ENCODE results near the gene PALLD.

The PALLD gene

GRCh38 chr4:168553714-168554370 lies 57.0 kb downstream of the PALLD start:
- H3K4me3 ChIP-seq (ENCODE audit: low read length in 2 of 2), result no peak overlapping the region

DNA sequence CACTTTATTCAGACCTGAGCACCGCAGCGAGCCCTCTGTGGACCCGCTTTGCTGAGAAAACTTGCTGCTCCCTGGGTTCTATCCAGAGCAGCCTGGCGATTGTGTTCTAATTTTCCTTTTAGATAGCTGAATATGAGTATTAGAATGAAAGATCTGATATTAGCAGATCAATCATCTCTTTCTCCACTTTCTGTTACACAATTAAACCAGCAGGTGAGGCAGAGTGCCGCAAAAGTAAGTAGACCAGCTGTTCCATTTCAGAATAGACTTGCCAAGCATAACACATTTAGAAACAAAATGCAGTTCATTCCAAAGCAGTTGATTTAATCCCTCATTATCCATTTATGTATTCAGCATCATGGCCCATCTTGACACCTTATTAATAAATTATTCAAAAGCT lies 58.6 kb downstream of the PALLD start:
- no peak overlapping the region for H2BK15ac ChIP-seq (ENCODE audit: low read length)
- H3K9ac ChIP-seq (ENCODE audit: low read depth, low read length, poor library complexity), result no peak overlapping the region
- no peak overlapping the region for H3K18ac ChIP-seq (ENCODE audit: low read length)
- no peak for DNase-seq (ENCODE audit: low spot score)
- no peak overlapping the region for H2BK5ac ChIP-seq (ENCODE audit: low read length)
- H3K4ac ChIP-seq (ENCODE audit: low read length), result no peak overlapping the region
- no peaks in the 10 kb centered on the region for H3K79me1 ChIP-seq (ENCODE audit: low read depth, low read length)
- no peak overlapping the region for H3K23ac ChIP-seq (ENCODE audit: low read depth, low read length, poor library complexity)
- H4K8ac ChIP-seq (ENCODE audit: low read depth, low read length), result no peak overlapping the region
- no peak overlapping the region for H3K14ac ChIP-seq (ENCODE audit: low read length)
- H2AK5ac ChIP-seq (ENCODE audit: low read depth, low read length), result no peak overlapping the region
- H3K36me3 ChIP-seq (replicated peaks in 1 of 2; ENCODE audit: control insufficient read depth in 2 of 2, insufficient read depth in 2 of 2, low read length in 2 of 2), result no peaks in the 10 kb centered on the region
- no peak overlapping the region for H2BK12ac ChIP-seq (ENCODE audit: low read length)
- no peak overlapping the region for H4K91ac ChIP-seq (ENCODE audit: low read depth, low read length, poor library complexity)
- H3K4me2 ChIP-seq (ENCODE audit: insufficient read depth, low read length, poor library complexity, severe bottlenecking), result no peak overlapping the region
- WGBS, 2 donors (ENCODE audit: extremely low coverage in 2 of 2, insufficient read length in 2 of 2, insufficient replicate concordance in 1 of 2), result no CpG with 5 or more reads among the region's 5 CpGs
- H3K27me3 ChIP-seq (ENCODE audit: control insufficient read depth in 3 of 3, insufficient read depth in 3 of 3, low read depth in 1 of 3, low read length in 3 of 3), result no peaks in the 10 kb centered on the region
- no peaks in the 10 kb centered on the region for H3K9me3 ChIP-seq (replicated peaks in 1 of 2; ENCODE audit: control insufficient read depth in 2 of 2, insufficient read depth in 1 of 2, low read depth in 1 of 2, low read length in 2 of 2)
- peaks cover 0 to 9% of the 10 kb centered on the region in 2 donors for H3K4me1 ChIP-seq (ENCODE audit: control insufficient read depth in 2 of 2, insufficient read depth in 1 of 2, low read depth in 1 of 2, low read length in 2 of 2)
- no peak overlapping the region for H3K4me3 ChIP-seq (ENCODE audit: low read length in 2 of 2)
- no peak overlapping the region for H2AFZ ChIP-seq (ENCODE audit: low read length)
- H3K27ac ChIP-seq (replicated peaks; ENCODE audit: low read length), result no peak overlapping the region
- H2BK120ac ChIP-seq (ENCODE audit: low read depth, low read length), result no peak overlapping the region

More at GRCh38 chr4:168553714-168554370, 57.0 kb downstream of the PALLD start:
- no peak overlapping the region for H2BK12ac ChIP-seq (ENCODE audit: low read length)
- no peak for DNase-seq (ENCODE audit: low spot score)
- H2BK5ac ChIP-seq (ENCODE audit: low read length), result no peak overlapping the region
- no peak overlapping the region for H3K23ac ChIP-seq (ENCODE audit: low read depth, low read length, poor library complexity)
- H3K14ac ChIP-seq (ENCODE audit: low read length), result no peak overlapping the region
- no peak overlapping the region for H4K8ac ChIP-seq (ENCODE audit: low read depth, low read length)
- H3K79me1 ChIP-seq (ENCODE audit: low read depth, low read length), result no peaks in the 10 kb centered on the region
- no peak overlapping the region for H2BK120ac ChIP-seq (ENCODE audit: low read depth, low read length)
- WGBS, 2 donors (ENCODE audit: extremely low coverage in 2 of 2, insufficient read length in 2 of 2, insufficient replicate concordance in 1 of 2), result no CpG with 5 or more reads among the region's 8 CpGs
- H3K9me3 ChIP-seq (replicated peaks in 1 of 2; ENCODE audit: control insufficient read depth in 2 of 2, insufficient read depth in 1 of 2, low read depth in 1 of 2, low read length in 2 of 2), result no peaks in the 10 kb centered on the region
- H3K18ac ChIP-seq (ENCODE audit: low read length), result no peak overlapping the region
- peaks cover 0 to 9% of the 10 kb centered on the region in 2 donors for H3K4me1 ChIP-seq (ENCODE audit: control insufficient read depth in 2 of 2, insufficient read depth in 1 of 2, low read depth in 1 of 2, low read length in 2 of 2)
- no peak overlapping the region for H2AFZ ChIP-seq (ENCODE audit: low read length)
- H2AK5ac ChIP-seq (ENCODE audit: low read depth, low read length), result no peak overlapping the region
- H3K27me3 ChIP-seq (ENCODE audit: control insufficient read depth in 3 of 3, insufficient read depth in 3 of 3, low read depth in 1 of 3, low read length in 3 of 3), result no peaks in the 10 kb centered on the region
- no peak overlapping the region for H3K4ac ChIP-seq (ENCODE audit: low read length)
- no peak overlapping the region for H3K27ac ChIP-seq (replicated peaks; ENCODE audit: low read length)
- no peak overlapping the region for H3K9ac ChIP-seq (ENCODE audit: low read depth, low read length, poor library complexity)
- H4K91ac ChIP-seq (ENCODE audit: low read depth, low read length, poor library complexity), result no peak overlapping the region
- H2BK15ac ChIP-seq (ENCODE audit: low read length), result no peak overlapping the region
- no peak overlapping the region for H3K4me2 ChIP-seq (ENCODE audit: insufficient read depth, low read length, poor library complexity, severe bottlenecking)
- H3K36me3 ChIP-seq (replicated peaks in 1 of 2; ENCODE audit: control insufficient read depth in 2 of 2, insufficient read depth in 2 of 2, low read length in 2 of 2), result no peaks in the 10 kb centered on the region

DNA sequence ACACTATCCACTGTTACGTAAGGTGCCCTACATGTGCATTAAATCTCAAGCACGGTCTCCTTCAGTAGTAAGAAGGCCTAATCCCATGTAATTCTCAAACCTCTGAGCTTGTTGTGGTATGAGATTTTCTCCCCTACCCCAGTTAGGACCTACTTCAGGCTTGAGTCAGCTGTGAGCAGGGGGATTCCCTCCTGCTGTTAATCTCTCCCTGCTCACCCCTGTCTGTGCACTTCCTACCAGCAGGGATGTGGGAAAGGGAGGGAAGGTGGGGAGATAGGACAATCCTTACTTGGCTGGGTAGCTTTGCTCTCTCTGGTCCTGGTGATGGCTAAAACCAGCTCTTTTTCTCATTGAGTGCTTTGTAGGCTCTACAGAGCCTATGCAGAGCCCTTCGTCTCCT lies 60.8 kb downstream of the PALLD start:
- Histone ChIP-seq H3K4me2 (ENCODE audit: insufficient read depth, low read length, poor library complexity, severe bottlenecking) (no peak overlapping the region), H4K91ac (ENCODE audit: low read depth, low read length, poor library complexity) (no peak overlapping the region), H2BK5ac (ENCODE audit: low read length) (no peak overlapping the region), H3K27ac (replicated peaks; ENCODE audit: low read length) (no peak overlapping the region), H2BK120ac (ENCODE audit: low read depth, low read length) (no peak overlapping the region), H3K9ac (ENCODE audit: low read depth, low read length, poor library complexity) (no peak overlapping the region), H3K36me3 (replicated peaks in 1 of 2; ENCODE audit: control insufficient read depth in 2 of 2, insufficient read depth in 2 of 2, low read length in 2 of 2) (no peaks in the 10 kb centered on the region), H3K4ac (ENCODE audit: low read length) (no peak overlapping the region), H3K23ac (ENCODE audit: low read depth, low read length, poor library complexity) (no peak overlapping the region), H3K9me3 (replicated peaks in 1 of 2; ENCODE audit: control insufficient read depth in 2 of 2, insufficient read depth in 1 of 2, low read depth in 1 of 2, low read length in 2 of 2) (no peaks in the 10 kb centered on the region), H2BK12ac (ENCODE audit: low read length) (no peak overlapping the region), H3K4me3 (ENCODE audit: low read length in 2 of 2) (no peak overlapping the region), H3K79me1 (ENCODE audit: low read depth, low read length) (no peaks in the 10 kb centered on the region), H3K14ac (ENCODE audit: low read length) (no peak overlapping the region), H3K18ac (ENCODE audit: low read length) (no peak overlapping the region), H2BK15ac (ENCODE audit: low read length) (no peak overlapping the region), H3K27me3 (ENCODE audit: control insufficient read depth in 3 of 3, insufficient read depth in 3 of 3, low read depth in 1 of 3, low read length in 3 of 3) (no peaks in the 10 kb centered on the region), H2AFZ (ENCODE audit: low read length) (peak overlapping the region; percentile 24), H3K4me1 (ENCODE audit: control insufficient read depth in 2 of 2, insufficient read depth in 1 of 2, low read depth in 1 of 2, low read length in 2 of 2) (peaks cover 0 to 9% of the 10 kb centered on the region in 2 donors), H4K8ac (ENCODE audit: low read depth, low read length) (no peak overlapping the region), H2AK5ac (ENCODE audit: low read depth, low read length) (no peak overlapping the region)
- no CpG with 5 or more reads among the region's 3 CpGs for WGBS, 2 donors (ENCODE audit: extremely low coverage in 2 of 2, insufficient read length in 2 of 2, insufficient replicate concordance in 1 of 2)
- no peak for DNase-seq (ENCODE audit: low spot score)

- no peaks in the 10 kb centered on the region for H3K9me3 ChIP-seq (replicated peaks in 1 of 2; ENCODE audit: control insufficient read depth in 2 of 2, insufficient read depth in 1 of 2, low read depth in 1 of 2, low read length in 2 of 2)
- no peak overlapping the region for H2BK15ac ChIP-seq (ENCODE audit: low read length)
- H2AFZ ChIP-seq (ENCODE audit: low read length), result peak overlapping the region; percentile 32
- H2BK12ac ChIP-seq (ENCODE audit: low read length), result no peak overlapping the region
- no peak overlapping the region for H2BK5ac ChIP-seq (ENCODE audit: low read length)
- H3K36me3 ChIP-seq (replicated peaks in 1 of 2; ENCODE audit: control insufficient read depth in 2 of 2, insufficient read depth in 2 of 2, low read length in 2 of 2), result no peaks in the 10 kb centered on the region
- H3K4me1 ChIP-seq (ENCODE audit: control insufficient read depth in 2 of 2, insufficient read depth in 1 of 2, low read depth in 1 of 2, low read length in 2 of 2), result peaks cover 0 to 9% of the 10 kb centered on the region in 2 donors
- no peak overlapping the region for H3K4me3 ChIP-seq (ENCODE audit: low read length in 2 of 2)
- DNase-seq (ENCODE audit: low spot score), result no peak
- H3K4me2 ChIP-seq (ENCODE audit: insufficient read depth, low read length, poor library complexity, severe bottlenecking), result no peak overlapping the region
- H3K27me3 ChIP-seq (ENCODE audit: control insufficient read depth in 3 of 3, insufficient read depth in 3 of 3, low read depth in 1 of 3, low read length in 3 of 3), result no peaks in the 10 kb centered on the region
- H2AK5ac ChIP-seq (ENCODE audit: low read depth, low read length), result no peak overlapping the region
- H3K23ac ChIP-seq (ENCODE audit: low read depth, low read length, poor library complexity), result no peak overlapping the region
- no peak overlapping the region for H4K91ac ChIP-seq (ENCODE audit: low read depth, low read length, poor library complexity)
- no peaks in the 10 kb centered on the region for H3K79me1 ChIP-seq (ENCODE audit: low read depth, low read length)
- no peak overlapping the region for H2BK120ac ChIP-seq (ENCODE audit: low read depth, low read length)
- H3K18ac ChIP-seq (ENCODE audit: low read length), result no peak overlapping the region
- H3K9ac ChIP-seq (ENCODE audit: low read depth, low read length, poor library complexity), result no peak overlapping the region
- H4K8ac ChIP-seq (ENCODE audit: low read depth, low read length), result no peak overlapping the region
- no peak overlapping the region for H3K14ac ChIP-seq (ENCODE audit: low read length)
- WGBS, 2 donors (ENCODE audit: extremely low coverage in 2 of 2, insufficient read length in 2 of 2, insufficient replicate concordance in 1 of 2), result no CpG with 5 or more reads among the region's 1 CpG
- no peak overlapping the region for H3K27ac ChIP-seq (replicated peaks; ENCODE audit: low read length)
- no peak overlapping the region for H3K4ac ChIP-seq (ENCODE audit: low read length)
These were observed 61.7 kb downstream of the PALLD start for GRCh38 chr4:168558599-168558998.

All from neuronal stem cell (in vitro differentiated cells).